Peyer's patch (tissue), 4 donors: ENCODE measurements around the gene SLC5A12. TPM values are rescaled to one million over a fixed set of nuclear protein-coding genes. Genes with fewer than 3 reads are reported as not detected.

ENCODE experiments used
- DNase-seq, 3 donors: peaks; one replicate each; pipeline ENCODE4 v3.0.0-alpha.2; 2017 to 2019
- H3K27ac ChIP-seq, 4 donors: fragments of 200-600 bp; sonication (generic); one replicate each; pipeline ENCODE4 v1.5.1; 2016 to 2019
- H3K27me3 ChIP-seq, 2 donors: fragments of 200-600 bp; sonication (generic); one replicate each; pipeline ENCODE4 v1.5.1; 2019
- H3K36me3 ChIP-seq, 3 donors: fragments of 200-600 bp; sonication (generic); one replicate each; pipeline ENCODE4 v1.5.1; 2016 to 2019
- H3K4me1 ChIP-seq, 4 donors: fragments of 200-600 bp; sonication (generic); one replicate each; pipeline ENCODE4 v1.5.1; 2016 to 2019
- H3K4me3 ChIP-seq, 4 donors: fragments of 200-600 bp; sonication (generic); 1 replicate in 3 of 4; 2 replicates in 1 of 4; pipeline ENCODE4 v1.5.1; 2016 to 2019; ENCODE audit warnings: mild to moderate bottlenecking in 1 of 4
- H3K9me3 ChIP-seq, 4 donors: fragments of 200-600 bp; sonication (generic); one replicate each; pipeline ENCODE4 v1.5.1; 2016 to 2019; ENCODE audit warnings: mild to moderate bottlenecking in 1 of 4
- POLR2A ChIP-seq, 2 donors: fragments of 450-650 bp; IDR thresholded peaks; one replicate each; pipeline ENCODE4 v1.5.1; 2017; ENCODE audit warnings: antibody characterized with exemption in 2 of 2, mild to moderate bottlenecking in 2 of 2, moderate library complexity in 2 of 2
- total RNA-seq, 4 donors: library from RNA; depleted of rRNA; stranded (reverse); fragments of >200 nt; gene quantifications; one replicate each; pipeline ENCODE4 v1.1.0, GENCODE V29; 2016
- TF ChIP-seq, protein P1 (sequence below), 6 experiments: fragments of 450-650 bp in 4 of 6; fragments of 200-600 bp in 2 of 6; sonication (generic) in 1 of 6; IDR thresholded peaks; one replicate each; pipeline ENCODE4 v1.5.1; 2017 to 2019; ENCODE audit warnings: antibody characterized with exemption in 6 of 6, mild to moderate bottlenecking in 3 of 6, moderate library complexity in 1 of 6

Gene SLC5A12
- total RNA-seq, 4 donors from 2014 or later: 1.7 to 226 (median 184) TPM

- Histone ChIP-seq H3K4me3 (no peak overlapping the region), H3K27me3 (no peaks in the 10 kb centered on the region), H3K27ac (no peak overlapping the region), H3K9me3 (no peaks in the 10 kb centered on the region), H3K36me3 (peaks cover 0 to 12% (median 0%) of the 10 kb centered on the region in 3 donors), H3K4me1 (no peaks in the 10 kb centered on the region)
- no peak for TF ChIP-seq POLR2A (IDR thresholded peaks at IDR 0.05)
- TF ChIP-seq, protein P1, sequence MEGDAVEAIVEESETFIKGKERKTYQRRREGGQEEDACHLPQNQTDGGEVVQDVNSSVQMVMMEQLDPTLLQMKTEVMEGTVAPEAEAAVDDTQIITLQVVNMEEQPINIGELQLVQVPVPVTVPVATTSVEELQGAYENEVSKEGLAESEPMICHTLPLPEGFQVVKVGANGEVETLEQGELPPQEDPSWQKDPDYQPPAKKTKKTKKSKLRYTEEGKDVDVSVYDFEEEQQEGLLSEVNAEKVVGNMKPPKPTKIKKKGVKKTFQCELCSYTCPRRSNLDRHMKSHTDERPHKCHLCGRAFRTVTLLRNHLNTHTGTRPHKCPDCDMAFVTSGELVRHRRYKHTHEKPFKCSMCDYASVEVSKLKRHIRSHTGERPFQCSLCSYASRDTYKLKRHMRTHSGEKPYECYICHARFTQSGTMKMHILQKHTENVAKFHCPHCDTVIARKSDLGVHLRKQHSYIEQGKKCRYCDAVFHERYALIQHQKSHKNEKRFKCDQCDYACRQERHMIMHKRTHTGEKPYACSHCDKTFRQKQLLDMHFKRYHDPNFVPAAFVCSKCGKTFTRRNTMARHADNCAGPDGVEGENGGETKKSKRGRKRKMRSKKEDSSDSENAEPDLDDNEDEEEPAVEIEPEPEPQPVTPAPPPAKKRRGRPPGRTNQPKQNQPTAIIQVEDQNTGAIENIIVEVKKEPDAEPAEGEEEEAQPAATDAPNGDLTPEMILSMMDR (IDR thresholded peaks at IDR 0.05): no peak
- no peak for DNase-seq
Observed at GRCh38 chr11:26676641-26677040, 45.2 kb downstream of the SLC5A12 start.

DNA sequence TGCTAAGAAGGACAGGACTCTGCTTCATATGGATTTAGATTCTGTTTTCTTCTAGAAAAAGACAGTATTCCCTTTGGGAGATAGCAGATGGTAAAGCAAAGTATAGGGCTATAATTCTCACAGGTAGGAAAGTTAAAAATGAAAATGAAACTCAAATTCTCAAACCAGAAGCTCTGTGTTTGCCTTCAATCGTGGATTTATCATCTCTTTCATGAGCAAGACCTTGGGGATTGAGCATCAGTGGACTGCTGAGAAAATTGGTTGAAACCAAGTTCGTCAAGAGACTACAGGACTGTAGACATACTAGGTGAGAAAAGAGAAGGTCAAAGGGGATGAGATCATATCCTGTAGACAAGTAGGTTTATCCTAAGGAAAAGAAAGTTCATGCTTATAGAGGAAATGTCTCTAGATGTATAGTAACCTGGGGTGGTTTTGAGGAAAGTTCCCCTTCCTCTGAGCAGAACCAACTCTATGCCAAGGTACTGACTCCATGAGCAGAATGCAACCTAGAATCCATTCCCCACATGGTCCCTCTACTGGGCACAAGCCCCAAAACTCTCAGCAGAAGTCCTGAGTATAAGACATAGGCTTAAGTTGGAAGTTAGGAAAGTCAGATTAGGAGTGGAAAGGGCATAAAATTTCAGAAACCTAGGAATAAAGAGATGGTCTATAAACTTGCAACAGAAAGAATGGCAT lies 46.5 kb downstream of the SLC5A12 start:
- TF ChIP-seq POLR2A (IDR thresholded peaks at IDR 0.05): no peak
- TF ChIP-seq, protein P1 (IDR thresholded peaks at IDR 0.05): no peak
- Histone ChIP-seq H3K4me3 (no peak overlapping the region), H3K4me1 (no peaks in the 10 kb centered on the region), H3K27me3 (no peaks in the 10 kb centered on the region), H3K9me3 (no peaks in the 10 kb centered on the region), H3K27ac (no peak overlapping the region), H3K36me3 (peaks cover 0 to 4% (median 0%) of the 10 kb centered on the region in 3 donors)
- DNase-seq: no peak

- Histone ChIP-seq H3K9me3 (no peaks in the 10 kb centered on the region), H3K4me1 (no peaks in the 10 kb centered on the region), H3K4me3 (no peak overlapping the region), H3K27ac (no peak overlapping the region), H3K27me3 (no peaks in the 10 kb centered on the region), H3K36me3 (no peaks in the 10 kb centered on the region)
- DNase-seq: no peak
- TF ChIP-seq, protein P1 (IDR thresholded peaks at IDR 0.05): no peak
- TF ChIP-seq POLR2A (IDR thresholded peaks at IDR 0.05): no peak
Observed at GRCh38 chr11:26665946-26666345, 55.9 kb downstream of the SLC5A12 start.

GRCh38 chr11:26665036-26665435 lies 56.8 kb downstream of the SLC5A12 start:
- no peak for DNase-seq
- Histone ChIP-seq H3K4me3 (no peak overlapping the region), H3K27ac (no peak overlapping the region), H3K9me3 (no peaks in the 10 kb centered on the region), H3K27me3 (no peaks in the 10 kb centered on the region), H3K4me1 (no peaks in the 10 kb centered on the region), H3K36me3 (no peaks in the 10 kb centered on the region)
- TF ChIP-seq, protein P1 (IDR thresholded peaks at IDR 0.05): no peak
- TF ChIP-seq POLR2A (IDR thresholded peaks at IDR 0.05): no peak

GRCh38 chr11:26662916-26663315 lies 58.9 kb downstream of the SLC5A12 start:
- no peak overlapping the region for H3K27ac ChIP-seq
- DNase-seq: no peak
- H3K9me3 ChIP-seq: no peaks in the 10 kb centered on the region
- no peaks in the 10 kb centered on the region for H3K27me3 ChIP-seq
- no peaks in the 10 kb centered on the region for H3K4me1 ChIP-seq
- no peaks in the 10 kb centered on the region for H3K36me3 ChIP-seq
- H3K4me3 ChIP-seq: no peak overlapping the region
- TF ChIP-seq, protein P1 (IDR thresholded peaks at IDR 0.05): no peak
- no peak for TF ChIP-seq POLR2A (IDR thresholded peaks at IDR 0.05)
